Ascending aorta (tissue), 2 donors: ENCODE results near the gene BACE1. TPM values are rescaled to one million over a fixed set of nuclear protein-coding genes. Genes with fewer than 3 reads are reported as not detected.

Source experiments
- DNase-seq, 2 donors: peaks; one replicate each; pipeline ENCODE4 v3.0.0-alpha.2; 2019; ENCODE audit warnings: low spot score in 2 of 2
- H3K27ac ChIP-seq, 2 donors: fragments of 200-600 bp; sonication (generic); one replicate each; pipeline ENCODE4 v1.5.1; 2016 to 2017; ENCODE audit warnings: mild to moderate bottlenecking in 1 of 2
- H3K27me3 ChIP-seq: fragments of 200-600 bp; sonication (generic); one replicate; pipeline ENCODE4 v1.5.1; 2017
- H3K36me3 ChIP-seq, 2 donors: fragments of 200-600 bp; sonication (generic); one replicate each; pipeline ENCODE4 v1.5.1; 2016
- H3K4me1 ChIP-seq, 2 donors: fragments of 200-600 bp; sonication (generic); one replicate each; pipeline ENCODE4 v1.5.1; 2016 to 2017; ENCODE audit warnings: mild to moderate bottlenecking in 1 of 2
- H3K4me3 ChIP-seq, 2 donors: fragments of 200-600 bp; sonication (generic); one replicate each; pipeline ENCODE4 v1.5.1; 2016 to 2017; ENCODE audit warnings: mild to moderate bottlenecking in 1 of 2
- H3K9me3 ChIP-seq, 2 donors: fragments of 200-600 bp; sonication (generic); one replicate each; pipeline ENCODE4 v1.5.1; 2016
- CTCF ChIP-seq, 3 experiments: fragments of 200-600 bp in 2 of 3; fragments of 450-650 bp in 1 of 3; sonication (generic) in 2 of 3; IDR thresholded peaks; one replicate each; pipeline ENCODE4 v1.5.1; 2016 to 2019; ENCODE audit warnings: antibody characterized with exemption in 3 of 3, mild to moderate bottlenecking in 1 of 3, moderate library complexity in 1 of 3
- intact Hi-C: fragments of 100-400 bp; cut with DNase I; formaldehyde crosslinking; loops from one replicate; pipeline ENCODE4 v1.15.1; 2023
- total RNA-seq: library from RNA; depleted of rRNA; stranded (reverse); fragments of >200 nt; gene quantifications from one replicate; pipeline ENCODE4 v1.1.0, GENCODE V29; 2016

Gene BACE1
- total RNA-seq, 1 donor from 2014 or later, result 27.2 TPM

GRCh38 chr11:117259417-117259816 lies 56.6 kb downstream of the BACE1 start:
- no peak for TF ChIP-seq CTCF (IDR thresholded peaks at IDR 0.05)
- Histone ChIP-seq H3K9me3 (no peaks in the 10 kb centered on the region), H3K27ac (no peak overlapping the region), H3K36me3 (peaks cover 3 to 53% of the 10 kb centered on the region in 2 donors), H3K4me3 (no peak overlapping the region), H3K27me3 (no peaks in the 10 kb centered on the region), H3K4me1 (no peaks in the 10 kb centered on the region)
- intact Hi-C loops, result no loop called here
- no peak for DNase-seq

GRCh38 chr11:117258576-117258975 lies 57.5 kb downstream of the BACE1 start:
- H3K36me3 ChIP-seq, result peaks cover 3 to 58% of the 10 kb centered on the region in 2 donors
- H3K4me1 ChIP-seq, result no peaks in the 10 kb centered on the region
- no peak for TF ChIP-seq CTCF (IDR thresholded peaks at IDR 0.05)
- DNase-seq, result no peak
- no peak overlapping the region for H3K4me3 ChIP-seq
- H3K9me3 ChIP-seq, result no peaks in the 10 kb centered on the region
- no peaks in the 10 kb centered on the region for H3K27me3 ChIP-seq
- H3K27ac ChIP-seq, result no peak overlapping the region
- intact Hi-C loops, result no loop called here

GRCh38 chr11:117256573-117256972 lies 59.5 kb downstream of the BACE1 start:
- Histone ChIP-seq H3K27ac (no peak overlapping the region), H3K36me3 (peaks cover 2 to 59% of the 10 kb centered on the region in 2 donors), H3K4me3 (no peak overlapping the region), H3K27me3 (no peaks in the 10 kb centered on the region), H3K4me1 (no peaks in the 10 kb centered on the region), H3K9me3 (no peaks in the 10 kb centered on the region)
- intact Hi-C loops, result no loop called here
- DNase-seq, result no peak
- TF ChIP-seq CTCF (IDR thresholded peaks at IDR 0.05), result no peak

- Histone ChIP-seq H3K27me3 (no peaks in the 10 kb centered on the region), H3K36me3 (peaks cover 2 to 53% of the 10 kb centered on the region in 2 donors), H3K9me3 (no peaks in the 10 kb centered on the region), H3K27ac (no peak overlapping the region), H3K4me3 (no peak overlapping the region), H3K4me1 (no peaks in the 10 kb centered on the region)
- DNase-seq, result no peak
- no peak for TF ChIP-seq CTCF (IDR thresholded peaks at IDR 0.05)
- intact Hi-C loops, result no loop called here
Observed at GRCh38 chr11:117255966-117256365, 60.1 kb downstream of the BACE1 start.

GRCh38 chr11:117251506-117251905 lies 64.5 kb downstream of the BACE1 start:
- Histone ChIP-seq H3K4me3 (no peak overlapping the region), H3K27ac (no peak overlapping the region), H3K9me3 (no peaks in the 10 kb centered on the region), H3K4me1 (no peaks in the 10 kb centered on the region), H3K27me3 (no peaks in the 10 kb centered on the region), H3K36me3 (peaks cover 14 to 68% of the 10 kb centered on the region in 2 donors)
- no peak for TF ChIP-seq CTCF (IDR thresholded peaks at IDR 0.05)
- DNase-seq, result no peak
- intact Hi-C loops, result no loop called here

- Histone ChIP-seq H3K4me3 (no peak overlapping the region), H3K4me1 (no peaks in the 10 kb centered on the region), H3K27ac (no peak overlapping the region), H3K27me3 (no peaks in the 10 kb centered on the region), H3K36me3 (peaks cover 33 to 74% of the 10 kb centered on the region in 2 donors), H3K9me3 (no peaks in the 10 kb centered on the region)
- no peak for TF ChIP-seq CTCF (IDR thresholded peaks at IDR 0.05)
- intact Hi-C loops, result no loop called here
- DNase-seq, result no peak
Observed at GRCh38 chr11:117249571-117249970, 66.5 kb downstream of the BACE1 start.
